Epithelial cell of proximal tubule (primary cell): ENCODE data around the gene SH3BGRL2. TPM values are rescaled to one million over a fixed set of nuclear protein-coding genes. Genes with fewer than 3 reads are reported as not detected.

Experiments used
- DNase-seq: peaks from one replicate; pipeline ENCODE4 v3.0.0-alpha.2; 2011; ENCODE audit warnings: low read depth
- H3K4me3 ChIP-seq: 2 replicates; pipeline ENCODE4 v1.5.1; 2011; ENCODE audit warnings: low read depth, mild to moderate bottlenecking, low read length
- total RNA-seq: library from RNA; depleted of rRNA; stranded (reverse); fragments of >200 nt; gene quantifications from 2 replicates; pipeline ENCODE4 v1.2.3, GENCODE V29; 2015
- TF ChIP-seq, protein P1 (sequence below): conservative IDR thresholded peaks from 2 replicates; pipeline ENCODE4 v1.5.1; 2012; ENCODE audit warnings: low read depth, mild to moderate bottlenecking, low read length

The SH3BGRL2 gene
- total RNA-seq, 1 donor from 2014 or later: 10.3 TPM

DNA sequence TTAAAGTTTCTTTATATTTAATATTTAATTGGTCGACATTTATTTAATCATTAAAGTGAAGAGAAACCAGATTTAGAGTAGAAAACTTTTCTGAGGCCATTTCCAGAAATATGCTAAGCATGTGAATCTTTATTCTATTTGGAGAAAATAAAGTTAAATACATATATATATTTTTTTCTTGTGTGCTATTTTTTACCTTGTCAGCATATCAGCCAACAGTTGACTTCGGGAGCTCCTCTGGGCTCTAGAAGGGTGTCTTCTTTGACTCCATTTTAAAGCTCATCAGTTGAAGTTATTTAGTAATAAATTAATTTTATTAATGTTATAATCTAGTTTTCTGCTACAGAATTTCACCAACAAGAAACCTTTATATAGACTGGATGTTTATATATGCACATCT, 73.1 kb downstream of the SH3BGRL2 start:
- no peak for DNase-seq
- TF ChIP-seq, protein P1, sequence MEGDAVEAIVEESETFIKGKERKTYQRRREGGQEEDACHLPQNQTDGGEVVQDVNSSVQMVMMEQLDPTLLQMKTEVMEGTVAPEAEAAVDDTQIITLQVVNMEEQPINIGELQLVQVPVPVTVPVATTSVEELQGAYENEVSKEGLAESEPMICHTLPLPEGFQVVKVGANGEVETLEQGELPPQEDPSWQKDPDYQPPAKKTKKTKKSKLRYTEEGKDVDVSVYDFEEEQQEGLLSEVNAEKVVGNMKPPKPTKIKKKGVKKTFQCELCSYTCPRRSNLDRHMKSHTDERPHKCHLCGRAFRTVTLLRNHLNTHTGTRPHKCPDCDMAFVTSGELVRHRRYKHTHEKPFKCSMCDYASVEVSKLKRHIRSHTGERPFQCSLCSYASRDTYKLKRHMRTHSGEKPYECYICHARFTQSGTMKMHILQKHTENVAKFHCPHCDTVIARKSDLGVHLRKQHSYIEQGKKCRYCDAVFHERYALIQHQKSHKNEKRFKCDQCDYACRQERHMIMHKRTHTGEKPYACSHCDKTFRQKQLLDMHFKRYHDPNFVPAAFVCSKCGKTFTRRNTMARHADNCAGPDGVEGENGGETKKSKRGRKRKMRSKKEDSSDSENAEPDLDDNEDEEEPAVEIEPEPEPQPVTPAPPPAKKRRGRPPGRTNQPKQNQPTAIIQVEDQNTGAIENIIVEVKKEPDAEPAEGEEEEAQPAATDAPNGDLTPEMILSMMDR: no peak
- no peak overlapping the region for H3K4me3 ChIP-seq

DNA sequence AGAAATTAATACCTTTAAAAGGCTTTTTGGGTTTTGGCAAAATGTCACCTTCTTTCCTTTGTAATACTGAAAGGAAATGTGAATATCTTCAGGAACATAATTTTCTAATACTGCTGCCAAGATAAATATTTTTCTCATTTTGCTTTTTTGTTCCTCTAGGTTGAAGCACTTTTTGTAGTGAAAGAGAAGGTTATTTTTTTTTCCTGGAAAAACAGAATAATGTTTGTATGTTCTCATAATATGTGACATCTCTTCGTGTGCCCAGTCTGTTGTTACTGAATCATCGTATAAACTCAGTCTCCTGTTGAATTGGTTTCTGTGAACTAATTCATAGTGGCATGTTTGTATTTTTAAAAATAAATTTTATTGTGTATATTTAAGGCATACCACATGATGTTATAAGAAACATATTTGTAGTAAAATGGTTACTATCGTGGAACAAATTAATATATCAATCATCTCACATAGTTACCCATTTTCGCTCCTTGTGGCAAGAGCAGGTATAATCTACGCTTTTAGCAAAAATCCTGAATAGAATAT, 74.4 kb downstream of the SH3BGRL2 start:
- TF ChIP-seq, protein P1: no peak
- H3K4me3 ChIP-seq: no peak overlapping the region
- DNase-seq: no peak

DNA sequence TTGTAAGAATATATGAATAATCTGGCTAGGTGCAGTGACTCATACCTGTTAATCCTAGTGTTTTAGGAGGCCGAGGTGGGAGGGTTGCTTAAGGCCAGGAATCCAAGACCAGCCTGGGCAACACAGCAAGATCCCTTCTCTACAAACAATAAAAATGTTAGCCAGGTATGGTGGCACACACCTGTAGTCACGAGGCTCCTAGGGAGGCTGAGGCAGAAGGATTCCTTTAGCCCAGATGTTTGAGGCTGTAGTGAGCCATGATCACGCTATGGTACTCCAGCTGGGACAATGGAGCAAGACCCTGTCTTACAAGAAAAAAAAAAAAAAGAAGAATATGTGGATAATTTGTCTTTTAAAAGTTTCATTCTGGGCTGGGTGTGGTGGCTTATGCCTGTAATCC, 75.4 kb downstream of the SH3BGRL2 start:
- no peak for DNase-seq
- TF ChIP-seq, protein P1: no peak
- H3K4me3 ChIP-seq: no peak overlapping the region

DNA sequence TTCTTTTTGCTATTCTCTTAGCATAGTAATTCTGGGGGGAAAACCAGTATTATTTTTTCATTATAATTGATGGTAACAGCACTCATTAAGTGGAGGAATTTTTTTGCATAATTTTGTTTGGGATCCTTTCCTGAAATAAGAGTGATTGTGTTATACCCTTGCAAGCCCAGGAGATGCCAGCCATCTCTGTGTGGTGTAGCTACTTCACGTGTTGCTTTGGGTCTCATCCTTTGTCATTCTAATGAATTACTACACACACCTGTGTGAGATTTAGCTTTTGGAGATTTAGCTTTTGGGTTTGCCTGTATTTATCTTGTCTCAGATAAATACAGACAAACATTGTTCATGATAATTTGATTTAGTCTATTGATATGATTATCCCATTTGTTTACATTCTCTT, 76.5 kb downstream of the SH3BGRL2 start:
- DNase-seq: no peak
- TF ChIP-seq, protein P1: no peak
- H3K4me3 ChIP-seq: no peak overlapping the region

DNA sequence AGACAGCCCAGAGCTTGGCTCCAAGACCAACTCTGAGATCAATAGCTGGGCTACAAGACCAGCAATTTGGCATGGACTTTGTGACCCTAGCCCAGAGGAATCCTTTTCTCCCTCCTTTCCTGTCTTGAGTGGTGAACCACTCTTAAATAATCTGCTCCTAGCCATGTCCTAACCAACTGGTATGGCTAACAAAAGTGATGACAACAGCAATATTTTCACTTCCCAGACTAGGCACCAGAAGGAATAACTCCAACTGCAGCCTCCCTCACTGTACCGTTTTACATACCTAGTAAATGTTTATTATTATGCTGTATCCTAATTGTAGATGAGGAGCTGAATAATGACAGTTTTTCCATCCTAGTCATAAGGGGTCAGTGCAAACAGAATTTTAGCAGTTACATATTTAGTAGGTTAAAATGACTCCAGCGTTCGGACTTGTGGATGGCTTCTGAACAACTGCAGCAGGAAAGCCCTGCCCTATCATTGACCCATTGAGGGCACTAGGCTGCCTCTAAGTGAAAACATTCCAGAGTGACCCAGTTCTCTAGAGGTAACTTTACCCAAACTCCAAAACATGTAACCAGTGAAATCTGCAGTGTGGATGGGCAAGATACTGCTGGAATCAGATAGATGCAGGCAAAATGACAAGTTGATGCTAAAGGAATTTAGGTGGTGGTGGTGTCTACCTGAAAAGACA, 77.1 kb downstream of the SH3BGRL2 start:
- TF ChIP-seq, protein P1: no peak
- no peak overlapping the region for H3K4me3 ChIP-seq

DNA sequence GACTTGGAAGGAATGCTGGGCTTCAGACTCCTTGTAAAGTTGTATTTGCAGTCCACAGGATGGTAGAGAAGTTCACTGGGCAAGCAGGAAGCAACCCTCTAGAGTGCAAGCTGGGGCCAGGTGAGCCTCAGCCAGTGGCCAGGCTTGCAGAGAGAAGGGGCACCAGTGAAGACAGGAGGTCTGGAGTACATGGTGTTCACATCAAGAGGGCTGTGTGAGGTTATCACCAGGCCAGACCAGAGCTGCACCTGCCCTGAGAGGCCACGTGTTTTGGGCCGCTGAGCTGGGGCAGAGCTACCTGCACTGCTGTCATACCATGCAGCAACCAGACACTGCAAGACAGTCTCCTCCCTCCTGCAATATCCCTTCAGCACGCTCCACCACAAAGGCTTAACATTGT, 79.0 kb downstream of the SH3BGRL2 start:
- DNase-seq: no peak
- no peak overlapping the region for H3K4me3 ChIP-seq
- TF ChIP-seq, protein P1: no peak

More for the DNA sequence above, 77.1 kb downstream of the SH3BGRL2 start:
- DNase-seq: no peak

DNA sequence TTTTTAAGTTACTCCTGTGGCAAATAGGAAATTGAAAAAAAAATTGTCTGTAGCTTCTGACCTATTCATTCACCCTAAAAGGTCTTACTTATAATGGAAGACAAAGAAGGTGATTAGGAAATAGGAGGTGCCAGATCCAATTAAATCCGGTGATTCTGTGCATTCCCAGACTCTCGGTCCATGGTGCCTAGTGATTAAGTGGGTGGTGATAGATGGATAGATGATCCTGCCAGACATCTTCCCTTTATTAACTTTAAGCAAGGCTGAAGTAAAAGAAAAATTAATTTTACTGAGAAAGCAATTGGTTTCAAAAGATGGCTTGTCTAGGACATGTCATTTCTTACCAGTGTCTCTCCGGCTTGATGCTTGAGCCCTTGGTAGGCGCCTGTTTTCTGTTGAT, 80.0 kb downstream of the SH3BGRL2 start:
- no peak overlapping the region for H3K4me3 ChIP-seq
- no peak for DNase-seq
- TF ChIP-seq, protein P1: no peak
